ENCODE results near the gene ABCC1.
"Not testable (repeated sequence)": the region's sequence is repeated elsewhere in the genome, so short reads cannot be mapped to it uniquely, and the experiment has no call there.

Gene ABCC1

GRCh38 chr16:16146380-16147315 lies 197.2 kb downstream of the ABCC1 start:
- DNase-seq, result no peak

DNA sequence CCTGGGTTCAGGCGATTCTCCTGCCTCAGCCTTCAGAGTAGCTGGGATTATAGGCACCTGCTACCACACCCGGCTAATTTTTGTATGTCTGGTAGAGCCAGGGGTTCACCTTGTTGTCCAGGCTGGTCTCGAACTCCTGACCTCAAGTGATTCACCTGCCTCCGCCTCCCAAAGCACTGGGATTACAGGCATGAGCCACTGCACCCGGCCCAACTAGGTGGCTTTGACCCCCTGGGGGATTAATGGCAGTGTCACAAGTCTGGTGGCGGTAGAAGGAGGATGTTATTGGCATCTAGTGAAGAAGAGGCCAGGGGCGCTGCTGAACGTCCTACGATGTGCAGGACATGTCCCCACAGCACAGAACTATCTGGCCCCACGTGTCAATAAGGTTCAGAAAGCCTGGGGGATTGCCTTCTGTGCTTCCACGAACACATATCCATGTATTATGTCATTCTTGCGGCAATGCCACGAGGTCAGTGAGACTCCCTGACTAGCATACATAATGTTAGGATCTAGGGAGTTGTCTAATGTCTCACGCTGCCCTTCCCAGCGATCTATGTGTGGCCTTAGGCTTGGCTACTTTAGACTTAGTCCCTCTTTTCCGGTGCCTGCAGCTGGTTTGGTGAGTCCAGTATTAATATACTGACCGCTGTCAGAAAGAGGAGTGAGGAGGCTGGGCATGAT lies 198.0 kb downstream of the ABCC1 start:
- DNase-seq, result no peak

DNA sequence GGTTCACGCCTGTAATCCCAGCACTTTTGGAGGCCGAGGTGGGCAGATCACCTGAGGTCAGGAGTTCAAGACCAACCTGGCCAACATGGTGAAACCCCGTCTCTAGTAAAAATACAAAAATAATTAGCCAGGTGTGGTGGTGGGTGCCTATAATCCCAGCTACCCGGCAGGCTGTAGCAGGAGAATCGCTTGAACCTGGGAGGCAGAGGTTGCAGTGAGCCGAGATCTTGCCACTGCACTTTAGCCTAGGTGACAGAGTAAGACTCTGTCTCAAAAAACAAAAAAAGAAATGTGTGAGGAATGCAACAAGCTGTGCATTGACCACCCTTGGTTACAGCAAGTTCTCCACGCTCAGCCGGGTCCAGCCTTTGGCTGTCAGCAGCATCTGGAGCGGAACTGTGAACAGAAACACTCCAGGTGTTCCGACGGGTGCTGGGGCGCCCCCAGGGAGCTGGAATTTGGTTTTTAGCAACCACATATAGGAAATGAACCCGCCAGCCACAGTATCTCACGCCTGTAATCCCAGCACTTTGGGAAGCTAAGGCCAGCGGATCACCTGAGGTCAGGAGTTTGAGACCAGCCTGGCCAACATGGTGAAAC lies 198.7 kb downstream of the ABCC1 start:
- not testable (repeated sequence) for DNase-seq

- DNase-seq, result no peak
Measured at GRCh38 chr16:16148755-16149154, 199.3 kb downstream of the ABCC1 start.

- DNase-seq, result no peak
Measured at GRCh38 chr16:16149710-16150116, 200.3 kb downstream of the ABCC1 start.

DNA sequence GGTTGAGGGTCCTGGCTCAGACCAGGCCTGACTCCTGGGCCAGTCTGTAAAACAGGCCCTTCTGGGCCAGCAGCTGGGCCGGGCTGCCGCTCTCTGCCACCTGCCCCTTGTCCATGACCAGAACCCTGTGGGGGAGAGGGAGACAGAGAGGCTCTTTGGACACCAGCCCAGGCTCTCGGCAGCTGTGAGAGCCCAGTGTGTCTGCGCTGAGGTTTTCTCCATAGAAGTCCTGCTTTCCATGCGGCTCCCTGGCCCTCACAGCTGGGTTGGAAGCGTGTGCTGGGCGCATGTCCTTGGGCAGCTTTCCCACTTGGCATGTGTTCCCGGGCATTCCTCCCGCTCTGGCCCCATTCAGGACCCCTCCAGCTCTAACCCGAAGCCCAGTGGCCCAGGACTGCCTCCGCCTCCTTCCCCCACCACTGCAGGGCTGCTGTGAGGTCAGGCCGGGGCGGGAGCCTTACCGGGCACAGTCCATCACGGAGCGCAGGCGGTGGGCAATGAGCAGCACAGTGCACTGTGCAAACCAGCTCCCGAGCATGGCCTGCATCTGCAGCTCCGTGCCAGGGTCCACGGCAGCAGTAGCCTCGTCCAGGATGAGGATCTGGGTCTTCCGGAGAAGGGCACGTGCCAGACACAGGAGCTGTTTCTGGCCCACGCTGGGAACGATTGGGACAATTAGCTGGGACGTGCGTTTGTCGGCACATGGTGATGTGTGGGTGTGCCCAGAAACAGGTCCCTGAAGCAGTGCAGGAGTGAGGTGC lies 200.9 kb downstream of the ABCC1 start:
- peak; percentile 33 for DNase-seq

- no peak for DNase-seq
Measured at GRCh38 chr16:16150878-16151152, 201.4 kb downstream of the ABCC1 start.

DNA sequence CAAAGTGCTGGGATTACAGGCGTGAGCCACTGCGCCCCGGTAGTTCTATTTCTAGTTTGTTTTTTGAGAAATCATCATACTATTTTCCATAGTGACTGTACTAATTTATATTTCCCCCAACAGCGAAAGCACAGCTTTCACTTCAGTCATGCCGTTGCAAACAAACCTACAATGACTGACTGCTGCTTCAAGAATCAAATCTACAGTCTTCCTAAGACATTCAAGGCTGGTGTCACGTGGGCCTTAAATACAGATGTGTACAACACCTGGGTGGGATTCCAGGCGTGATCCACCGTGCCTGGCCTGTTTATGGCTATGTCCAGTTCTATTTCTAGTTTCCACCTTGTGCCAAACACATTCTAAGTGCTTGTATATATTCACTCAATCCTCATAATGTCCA lies 201.9 kb downstream of the ABCC1 start:
- no peak for DNase-seq

GRCh38 chr16:16153000-16153399 lies 203.6 kb downstream of the ABCC1 start:
- DNase-seq, result not testable (repeated sequence)

GRCh38 chr16:16154281-16154951 lies 205.0 kb downstream of the ABCC1 start:
- DNase-seq, result no peak

DNA sequence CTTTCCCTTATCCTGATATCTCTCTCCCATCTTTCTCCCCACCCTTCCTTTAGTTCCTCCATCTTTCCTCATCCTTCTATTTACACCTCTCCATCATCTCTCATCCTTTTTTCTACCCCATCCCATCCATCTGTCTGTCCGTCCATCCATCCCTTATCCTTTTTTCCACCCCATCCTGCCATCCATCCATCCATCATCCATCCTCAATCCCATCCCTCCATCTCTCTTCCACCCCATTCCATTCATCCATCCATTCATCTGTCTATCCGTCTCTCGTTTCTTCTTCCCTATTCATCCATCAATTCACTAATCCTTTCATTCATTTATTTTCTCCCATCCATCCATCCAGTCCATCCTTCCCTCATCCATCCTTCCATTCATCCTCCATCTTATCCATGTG lies 205.8 kb downstream of the ABCC1 start:
- DNase-seq, result no peak

- DNase-seq, result no peak
Measured at GRCh38 chr16:16157166-16157565, 207.8 kb downstream of the ABCC1 start.

GRCh38 chr16:16158082-16158658 lies 208.8 kb downstream of the ABCC1 start:
- no peak for DNase-seq

GRCh38 chr16:16158741-16159374 lies 209.4 kb downstream of the ABCC1 start:
- DNase-seq, result no peak

- no peak for DNase-seq
Measured at GRCh38 chr16:16159662-16160061, 210.2 kb downstream of the ABCC1 start.

DNA sequence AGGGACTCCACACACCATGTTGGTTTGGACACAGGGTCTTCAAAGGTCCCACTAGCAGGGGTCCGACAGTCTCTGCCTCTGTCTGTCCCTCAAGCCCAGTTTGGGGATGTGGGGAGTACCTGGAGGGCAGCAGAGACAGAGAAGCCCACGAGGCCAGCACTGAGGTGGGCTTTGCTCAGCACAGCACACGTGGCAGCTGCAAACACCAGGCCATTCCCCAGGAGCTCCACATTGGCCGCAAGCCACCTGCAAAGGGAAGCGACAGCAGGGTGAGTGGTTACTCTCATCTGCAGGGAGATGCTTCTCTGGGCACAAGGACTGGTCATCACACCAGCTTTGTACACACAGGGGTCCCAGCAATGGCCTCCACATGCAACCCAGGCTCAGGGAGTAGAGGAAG lies 211.9 kb downstream of the ABCC1 start:
- no peak for DNase-seq

DNA sequence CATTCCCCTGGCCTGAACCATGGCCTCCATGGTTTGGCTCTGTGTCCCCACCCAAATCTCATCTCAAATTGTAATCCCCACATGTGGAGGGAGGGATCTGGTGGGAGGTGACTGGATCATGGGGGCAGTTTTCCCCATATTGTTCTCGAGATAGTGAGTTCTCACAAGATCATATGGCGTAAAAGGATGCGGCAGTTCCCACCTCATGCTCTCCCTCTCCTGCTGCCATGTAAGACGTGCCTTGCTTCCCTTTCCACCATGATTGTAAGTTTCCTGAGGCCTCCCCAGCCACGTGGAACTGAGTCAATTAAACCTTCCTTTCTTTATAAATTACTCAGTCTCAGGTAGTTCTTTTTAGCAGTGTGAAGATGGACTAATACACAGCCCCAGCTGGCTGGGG lies 212.4 kb downstream of the ABCC1 start:
- DNase-seq, result not testable (repeated sequence)

DNA sequence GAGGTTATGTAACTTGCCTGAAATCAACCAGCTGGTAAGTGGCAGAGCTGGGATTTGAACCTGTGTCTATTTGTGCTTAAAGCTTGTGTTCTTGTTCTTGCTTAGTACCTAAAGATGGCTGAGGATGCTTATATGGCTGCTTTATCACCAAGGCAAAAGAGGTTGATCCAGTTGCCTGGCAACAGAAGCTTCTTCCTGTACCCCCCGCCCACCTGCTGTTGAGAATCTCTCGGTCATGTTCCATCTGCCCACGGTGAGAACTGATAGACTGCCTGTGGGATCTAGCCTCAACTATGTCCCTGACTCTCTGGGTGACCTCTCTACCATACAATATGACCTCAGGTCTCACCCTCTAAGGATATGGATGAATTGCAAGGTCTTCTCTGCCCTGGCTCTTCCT lies 213.2 kb downstream of the ABCC1 start:
- no peak for DNase-seq

DNA sequence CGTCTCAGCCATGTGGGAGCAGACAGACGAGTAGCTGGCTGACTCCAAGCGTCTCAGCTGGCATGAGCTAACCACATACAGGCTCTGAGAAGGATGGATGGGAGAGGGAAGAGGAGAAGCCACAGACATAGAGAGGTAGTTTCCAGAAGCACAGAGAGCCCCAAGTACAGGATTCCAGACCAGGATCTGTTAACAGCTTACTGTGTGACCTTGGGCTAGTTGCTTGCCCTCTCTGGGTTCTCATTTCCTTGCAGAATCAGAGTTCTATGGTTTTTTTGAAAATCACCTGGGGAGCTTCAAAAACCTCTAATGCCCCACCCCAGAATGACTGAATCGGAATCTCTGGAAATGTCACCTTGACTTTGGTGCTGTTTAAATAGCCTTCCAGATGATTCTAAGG lies 213.7 kb downstream of the ABCC1 start:
- no peak for DNase-seq

DNA sequence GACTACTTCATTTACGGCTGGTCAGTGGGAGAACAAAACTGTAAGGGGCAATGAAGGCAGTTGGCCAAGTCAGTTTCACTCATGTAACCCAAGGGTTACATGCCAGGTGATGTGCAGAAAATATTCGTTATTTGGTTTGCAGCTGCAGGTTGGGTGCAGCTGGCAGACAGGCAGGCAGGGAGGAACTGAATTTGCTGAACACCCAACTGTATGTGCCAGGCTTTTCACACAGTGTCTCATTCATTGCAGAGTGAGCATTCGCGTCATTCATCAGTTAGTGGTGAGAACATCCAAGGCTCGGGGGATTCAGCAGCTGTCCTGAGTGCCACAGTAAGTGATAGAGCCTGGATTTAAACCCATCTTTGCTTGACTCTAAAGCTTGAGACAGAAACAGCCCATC lies 214.2 kb downstream of the ABCC1 start:
- peak; percentile 10 for DNase-seq

- DNase-seq, result no peak
Measured at GRCh38 chr16:16164243-16164642, 214.8 kb downstream of the ABCC1 start.

GRCh38 chr16:16166085-16166484 lies 216.7 kb downstream of the ABCC1 start:
- no peak for DNase-seq
